Tibial nerve (tissue), 4 donors: ENCODE measurements around the gene SMIM44. TPM values are rescaled to one million over a fixed set of nuclear protein-coding genes. Genes with fewer than 3 reads are reported as not detected.

Experiments used
- DNase-seq, 2 donors: peaks; one replicate each; pipeline ENCODE4 v3.0.0-alpha.2; 2019; ENCODE audit warnings: low spot score in 2 of 2
- H3K27ac ChIP-seq, 4 donors: fragments of 200-600 bp; sonication (generic) in 3 of 4; one replicate each; pipeline ENCODE4 v1.5.1; 2017 to 2019; ENCODE audit warnings: mild to moderate bottlenecking in 1 of 4
- H3K27me3 ChIP-seq, 2 donors: fragments of 200-600 bp; sonication (generic) in 1 of 2; one replicate each; pipeline versions ENCODE4 v1.5.1 to v1.6.0; 2017 to 2019
- H3K36me3 ChIP-seq, 3 donors: fragments of 200-600 bp; sonication (generic); one replicate each; pipeline ENCODE4 v1.5.1; 2018 to 2019
- H3K4me1 ChIP-seq, 4 donors: fragments of 200-600 bp; sonication (generic) in 3 of 4; one replicate each; pipeline ENCODE4 v1.5.1; 2017 to 2019
- H3K4me3 ChIP-seq, 4 donors: fragments of 200-600 bp; sonication (generic) in 3 of 4; one replicate each; pipeline ENCODE4 v1.5.1; 2017 to 2019; ENCODE audit warnings: mild to moderate bottlenecking in 1 of 4, moderate library complexity in 1 of 4
- H3K9me3 ChIP-seq, 4 donors: fragments of 200-600 bp; sonication (generic) in 3 of 4; one replicate each; pipeline ENCODE4 v1.5.1; 2017 to 2019
- EP300 ChIP-seq, 2 donors: sonication (generic); formaldehyde crosslinking; IDR thresholded peaks; one replicate each; pipeline ENCODE4 v1.6.1; 2017; ENCODE audit warnings: antibody characterized with exemption in 2 of 2, mild to moderate bottlenecking in 1 of 2
- POLR2A ChIP-seq, 2 donors: fragments of 450-650 bp; IDR thresholded peaks; one replicate each; pipeline ENCODE4 v1.6.1; 2017; ENCODE audit warnings: antibody characterized with exemption in 2 of 2, mild to moderate bottlenecking in 2 of 2, moderate library complexity in 2 of 2
- WGBS, 2 donors: methylation state at CpG; one replicate each; pipeline ENCODE4 v1.1.5; 2018; 5-methylcytosine and 5-hydroxymethylcytosine counted together
- total RNA-seq, 4 donors: library from RNA; depleted of rRNA; stranded (reverse); fragments of >200 nt; gene quantifications; one replicate each; pipeline ENCODE4 v1.1.0, GENCODE V29; 2016
- TF ChIP-seq, protein P1 (sequence below), 5 experiments: fragments of 200-600 bp in 3 of 5; fragments of 450-650 bp in 2 of 5; sonication (generic) in 3 of 5; IDR thresholded peaks; one replicate each; pipeline ENCODE4 v1.5.1; 2016 to 2019; ENCODE audit warnings: antibody characterized with exemption in 5 of 5, mild to moderate bottlenecking in 3 of 5, moderate library complexity in 2 of 5

Gene SMIM44
- total RNA-seq, 4 donors from 2014 or later: not detected

DNA sequence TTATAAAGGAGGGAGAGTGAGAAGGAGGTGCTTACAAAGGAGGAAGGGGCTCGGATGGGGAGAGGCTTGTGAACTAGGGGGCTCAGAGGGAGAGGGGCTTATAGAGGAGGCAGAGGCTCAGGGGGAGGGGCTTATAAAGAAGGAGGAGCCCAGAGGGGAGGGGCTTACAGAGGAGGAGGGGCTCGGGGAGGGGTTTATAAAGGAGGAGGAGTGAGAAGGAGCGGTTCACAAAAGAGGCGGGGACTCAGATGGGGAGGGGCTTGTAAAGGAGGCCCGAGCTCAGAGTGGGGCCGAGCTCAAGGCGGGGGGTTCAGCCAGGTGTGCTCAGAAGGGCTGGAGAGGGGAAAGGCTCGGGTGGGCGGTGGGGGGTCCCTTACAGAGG, 3.4 kb downstream of the SMIM44 start:
- WGBS, 2 donors: 54 to 59% methylated on average over 9 of the region's 9 CpGs
- H3K9me3 ChIP-seq: no peaks in the 10 kb centered on the region

DNA sequence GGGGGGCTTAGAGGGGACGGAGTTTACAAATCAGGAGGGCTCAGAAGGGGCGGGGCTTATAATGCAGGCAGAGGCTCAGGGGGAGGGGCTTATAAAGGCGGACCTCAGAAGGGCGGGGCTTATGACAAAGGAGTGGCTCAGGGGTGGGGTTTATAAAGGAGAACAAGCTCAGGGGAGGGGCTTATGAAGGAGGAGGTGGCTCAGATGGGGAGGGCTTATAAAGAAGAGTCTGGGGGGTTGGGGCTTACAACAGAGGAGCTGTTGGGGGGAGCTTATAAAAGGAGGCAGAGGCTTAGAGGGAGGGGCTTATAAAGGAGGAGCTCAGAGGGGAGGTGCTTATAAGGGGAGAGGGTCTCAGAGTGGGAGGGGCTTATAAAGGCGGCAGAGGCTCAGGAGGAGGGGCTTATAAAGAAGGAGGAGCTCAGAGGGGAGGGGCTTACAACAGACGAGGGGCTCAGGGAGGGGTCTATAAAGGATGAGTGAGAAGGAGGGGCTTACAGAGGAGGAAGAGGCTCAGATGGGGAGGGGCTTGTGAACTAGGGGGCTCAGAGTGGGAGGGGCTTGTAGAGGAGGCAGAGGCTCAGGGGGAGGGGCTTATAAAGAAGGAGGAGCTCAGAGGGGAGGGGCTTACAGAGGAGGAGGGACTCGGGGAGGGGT, 3.9 kb downstream of the SMIM44 start:
- Histone ChIP-seq H3K36me3 (no peaks in the 10 kb centered on the region), H3K9me3 (no peaks in the 10 kb centered on the region), H3K4me1 (peaks cover 0 to 3% (median 0%) of the 10 kb centered on the region in 4 donors), H3K4me3 (no peak overlapping the region), H3K27ac (no peak overlapping the region), H3K27me3 (peaks cover 0 to 59% of the 10 kb centered on the region in 2 donors)
- WGBS, 2 donors: 38 to 43% methylated on average over 7 of the region's 7 CpGs
- TF ChIP-seq POLR2A (IDR thresholded peaks at IDR 0.05) (no peak), EP300 (IDR thresholded peaks at IDR 0.05) (no peak)
- TF ChIP-seq, protein P1, sequence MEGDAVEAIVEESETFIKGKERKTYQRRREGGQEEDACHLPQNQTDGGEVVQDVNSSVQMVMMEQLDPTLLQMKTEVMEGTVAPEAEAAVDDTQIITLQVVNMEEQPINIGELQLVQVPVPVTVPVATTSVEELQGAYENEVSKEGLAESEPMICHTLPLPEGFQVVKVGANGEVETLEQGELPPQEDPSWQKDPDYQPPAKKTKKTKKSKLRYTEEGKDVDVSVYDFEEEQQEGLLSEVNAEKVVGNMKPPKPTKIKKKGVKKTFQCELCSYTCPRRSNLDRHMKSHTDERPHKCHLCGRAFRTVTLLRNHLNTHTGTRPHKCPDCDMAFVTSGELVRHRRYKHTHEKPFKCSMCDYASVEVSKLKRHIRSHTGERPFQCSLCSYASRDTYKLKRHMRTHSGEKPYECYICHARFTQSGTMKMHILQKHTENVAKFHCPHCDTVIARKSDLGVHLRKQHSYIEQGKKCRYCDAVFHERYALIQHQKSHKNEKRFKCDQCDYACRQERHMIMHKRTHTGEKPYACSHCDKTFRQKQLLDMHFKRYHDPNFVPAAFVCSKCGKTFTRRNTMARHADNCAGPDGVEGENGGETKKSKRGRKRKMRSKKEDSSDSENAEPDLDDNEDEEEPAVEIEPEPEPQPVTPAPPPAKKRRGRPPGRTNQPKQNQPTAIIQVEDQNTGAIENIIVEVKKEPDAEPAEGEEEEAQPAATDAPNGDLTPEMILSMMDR (IDR thresholded peaks at IDR 0.05): no peak
- DNase-seq: no peak

More for the DNA sequence above, 3.4 kb downstream of the SMIM44 start:
- DNase-seq: no peak
- Histone ChIP-seq H3K4me3 (no peak overlapping the region), H3K27me3 (peaks cover 0 to 64% of the 10 kb centered on the region in 2 donors), H3K36me3 (no peaks in the 10 kb centered on the region), H3K27ac (peak overlapping the region in 1 of 4 donors; percentile 64), H3K4me1 (peaks cover 0 to 3% (median 0%) of the 10 kb centered on the region in 4 donors)
- TF ChIP-seq, protein P1 (IDR thresholded peaks at IDR 0.05): no peak
- no peak for TF ChIP-seq POLR2A (IDR thresholded peaks at IDR 0.05)
- no peak for TF ChIP-seq EP300 (IDR thresholded peaks at IDR 0.05)

DNA sequence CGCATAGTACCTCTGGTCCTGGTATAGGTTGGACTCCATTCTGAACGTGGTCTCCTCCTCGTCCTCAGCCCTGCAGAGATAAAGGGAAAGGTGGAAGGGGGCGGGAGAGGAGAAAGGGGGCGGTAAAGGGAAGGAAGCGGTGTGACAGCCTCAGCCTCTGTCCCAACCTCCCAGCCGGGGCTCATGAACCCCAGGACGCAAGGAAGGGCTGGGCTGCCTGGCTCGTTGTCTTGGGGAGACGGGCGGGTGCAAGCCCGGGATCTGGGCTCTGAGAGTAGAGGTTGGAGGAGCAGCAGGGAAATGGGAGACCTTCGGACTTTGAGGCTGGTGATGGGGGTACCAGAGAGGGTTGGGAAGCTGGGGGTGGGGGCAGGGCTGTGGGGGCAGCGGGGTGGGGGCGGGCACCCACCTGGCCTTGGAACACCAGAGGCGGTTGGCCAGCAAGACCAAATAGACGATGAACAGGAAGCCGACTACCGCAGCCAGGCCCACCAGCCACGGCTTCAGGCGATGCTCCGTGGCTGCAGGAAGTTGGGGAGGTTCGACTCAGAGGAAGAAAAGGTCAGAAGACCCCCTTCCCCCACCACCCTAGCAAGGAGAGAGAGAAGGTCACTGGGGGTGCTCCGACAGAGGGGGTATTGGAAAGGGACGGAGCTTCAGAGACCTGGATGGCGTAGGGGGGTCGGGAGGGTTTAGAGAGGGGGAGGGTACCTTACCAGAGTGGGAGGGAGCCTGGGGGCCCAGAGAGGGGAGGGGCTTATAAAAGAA, 4.6 kb downstream of the SMIM44 start:
- Histone ChIP-seq H3K4me3 (no peak overlapping the region), H3K9me3 (no peaks in the 10 kb centered on the region), H3K27ac (no peak overlapping the region), H3K4me1 (peaks cover 0 to 3% (median 0%) of the 10 kb centered on the region in 4 donors), H3K36me3 (no peaks in the 10 kb centered on the region), H3K27me3 (peaks cover 0 to 52% of the 10 kb centered on the region in 2 donors)
- TF ChIP-seq POLR2A (IDR thresholded peaks at IDR 0.05) (no peak), EP300 (IDR thresholded peaks at IDR 0.05) (no peak)
- TF ChIP-seq, protein P1 (IDR thresholded peaks at IDR 0.05): no peak
- DNase-seq: no peak
- WGBS, 2 donors: 26 to 31% methylated on average over 27 of the region's 27 CpGs

DNA sequence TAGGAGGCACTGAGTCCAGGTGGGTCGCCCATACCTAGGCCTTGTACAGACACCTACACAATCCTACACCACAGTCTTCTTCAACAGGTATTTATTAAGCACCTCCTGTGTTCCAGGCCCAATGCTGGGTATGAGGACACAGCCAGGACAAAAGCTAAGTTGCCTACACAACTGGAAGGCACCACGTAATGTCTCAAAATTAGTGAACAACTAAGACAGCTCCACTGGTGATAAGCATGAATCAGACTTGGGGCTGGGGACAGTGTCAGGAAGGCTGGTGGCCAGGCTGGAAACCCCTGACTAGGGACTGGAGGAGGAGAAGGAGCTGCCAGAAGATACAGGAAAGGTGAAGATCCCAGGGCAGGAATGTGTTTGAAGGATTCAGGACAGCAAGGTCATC, 5.3 kb downstream of the SMIM44 start:
- TF ChIP-seq, protein P1 (IDR thresholded peaks at IDR 0.05): no peak
- TF ChIP-seq POLR2A (IDR thresholded peaks at IDR 0.05) (no peak), EP300 (IDR thresholded peaks at IDR 0.05) (no peak)
- WGBS, 2 donors: 88 to 90% methylated on average over 2 of the region's 2 CpGs
- DNase-seq: no peak
- H3K4me1 ChIP-seq: peaks cover 0 to 2% (median 0%) of the 10 kb centered on the region in 4 donors
- H3K4me3 ChIP-seq: no peak overlapping the region
- H3K27ac ChIP-seq: no peak overlapping the region
- H3K36me3 ChIP-seq: no peaks in the 10 kb centered on the region
- H3K9me3 ChIP-seq: no peaks in the 10 kb centered on the region
- peaks cover 0 to 46% of the 10 kb centered on the region in 2 donors for H3K27me3 ChIP-seq

DNA sequence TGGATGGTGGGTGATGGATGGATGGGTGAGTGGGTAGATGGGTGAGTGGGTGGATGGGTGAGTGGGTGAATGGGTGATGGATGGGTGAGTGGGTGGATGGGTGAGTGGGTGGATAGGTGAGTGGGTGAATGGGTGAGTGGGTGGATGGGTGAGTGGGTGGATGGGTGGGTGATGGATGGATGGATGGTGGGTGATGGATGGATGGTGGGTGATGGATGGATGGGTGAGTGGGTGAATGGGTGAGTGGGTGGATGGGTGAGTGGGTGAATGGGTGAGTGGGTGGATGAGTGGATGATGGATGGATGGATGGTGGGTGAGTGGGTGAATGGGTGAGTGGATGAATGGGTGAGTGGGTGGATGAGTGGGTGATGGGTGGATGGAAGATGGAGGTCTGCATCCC, 5.7 kb downstream of the SMIM44 start:
- DNase-seq: no peak
- TF ChIP-seq, protein P1 (IDR thresholded peaks at IDR 0.05): no peak
- TF ChIP-seq POLR2A (IDR thresholded peaks at IDR 0.05) (no peak), EP300 (IDR thresholded peaks at IDR 0.05) (no peak)
- Histone ChIP-seq H3K9me3 (no peaks in the 10 kb centered on the region), H3K4me1 (no peaks in the 10 kb centered on the region), H3K4me3 (no peak overlapping the region), H3K27me3 (peaks cover 0 to 41% of the 10 kb centered on the region in 2 donors), H3K27ac (no peak overlapping the region), H3K36me3 (no peaks in the 10 kb centered on the region)
